PFSK-1 (cell line): ENCODE measurements around the gene MYOF.

Experiments used
- FOXP2 ChIP-seq: optimal IDR thresholded peaks from 2 replicates; pipeline ENCODE3; 2011; ENCODE audit warnings: borderline replicate concordance, control low read depth, inconsistent platforms; ENCODE audit not compliant: insufficient read depth; ENCODE audit errors: extremely low read length, extremely low read depth
- POLR2AphosphoS5 ChIP-seq: IDR thresholded peaks from 2 replicates; pipeline ENCODE4 v1.6.1; 2012; ENCODE audit warnings: low read depth, mild to moderate bottlenecking, control low read depth, low read length, moderate library complexity
- SIN3A ChIP-seq: IDR thresholded peaks from 2 replicates; pipeline ENCODE4 v1.6.1; 2012; ENCODE audit warnings: mild to moderate bottlenecking, low read length, moderate library complexity, borderline replicate concordance; ENCODE audit not compliant: insufficient read depth
- TAF1 ChIP-seq: IDR thresholded peaks from 2 replicates; pipeline ENCODE4 v1.6.1; 2012; ENCODE audit warnings: low read length, control low read depth, borderline replicate concordance; ENCODE audit not compliant: insufficient read depth
- TF ChIP-seq, protein P1 (sequence below), 2 experiments: IDR thresholded peaks; 2 replicates each; pipeline versions ENCODE4 v1.6.1 to v1.8.0; 2011 to 2012; ENCODE audit warnings: low read depth in 2 of 2, low read length in 2 of 2, control low read depth in 1 of 2, inconsistent platforms in 1 of 2, mild to moderate bottlenecking in 1 of 2, moderate library complexity in 1 of 2; ENCODE audit not compliant: insufficient read depth in 1 of 2

DNA sequence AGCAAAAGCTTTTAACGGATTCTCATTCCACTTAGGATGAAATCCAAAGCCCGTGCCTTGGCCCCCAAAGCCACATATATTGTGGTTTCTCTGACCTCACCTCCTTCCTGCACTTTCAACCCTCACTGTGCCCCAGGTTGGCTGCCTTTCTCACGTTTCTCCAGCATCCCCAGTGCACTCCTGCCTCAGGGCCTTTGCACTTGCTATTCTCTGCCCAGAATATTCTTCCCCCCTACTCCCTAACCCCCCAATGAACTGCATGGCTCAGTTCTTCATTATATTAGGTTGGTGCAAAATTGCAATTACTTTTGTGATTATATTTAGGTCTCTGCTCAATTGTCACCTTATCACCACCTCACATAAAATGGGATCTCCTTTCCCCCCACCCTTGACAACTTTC lies 34.2 kb downstream of the MYOF start:
- TF ChIP-seq POLR2AphosphoS5 = no peak
- no peak for TF ChIP-seq TAF1
- TF ChIP-seq, protein P1, sequence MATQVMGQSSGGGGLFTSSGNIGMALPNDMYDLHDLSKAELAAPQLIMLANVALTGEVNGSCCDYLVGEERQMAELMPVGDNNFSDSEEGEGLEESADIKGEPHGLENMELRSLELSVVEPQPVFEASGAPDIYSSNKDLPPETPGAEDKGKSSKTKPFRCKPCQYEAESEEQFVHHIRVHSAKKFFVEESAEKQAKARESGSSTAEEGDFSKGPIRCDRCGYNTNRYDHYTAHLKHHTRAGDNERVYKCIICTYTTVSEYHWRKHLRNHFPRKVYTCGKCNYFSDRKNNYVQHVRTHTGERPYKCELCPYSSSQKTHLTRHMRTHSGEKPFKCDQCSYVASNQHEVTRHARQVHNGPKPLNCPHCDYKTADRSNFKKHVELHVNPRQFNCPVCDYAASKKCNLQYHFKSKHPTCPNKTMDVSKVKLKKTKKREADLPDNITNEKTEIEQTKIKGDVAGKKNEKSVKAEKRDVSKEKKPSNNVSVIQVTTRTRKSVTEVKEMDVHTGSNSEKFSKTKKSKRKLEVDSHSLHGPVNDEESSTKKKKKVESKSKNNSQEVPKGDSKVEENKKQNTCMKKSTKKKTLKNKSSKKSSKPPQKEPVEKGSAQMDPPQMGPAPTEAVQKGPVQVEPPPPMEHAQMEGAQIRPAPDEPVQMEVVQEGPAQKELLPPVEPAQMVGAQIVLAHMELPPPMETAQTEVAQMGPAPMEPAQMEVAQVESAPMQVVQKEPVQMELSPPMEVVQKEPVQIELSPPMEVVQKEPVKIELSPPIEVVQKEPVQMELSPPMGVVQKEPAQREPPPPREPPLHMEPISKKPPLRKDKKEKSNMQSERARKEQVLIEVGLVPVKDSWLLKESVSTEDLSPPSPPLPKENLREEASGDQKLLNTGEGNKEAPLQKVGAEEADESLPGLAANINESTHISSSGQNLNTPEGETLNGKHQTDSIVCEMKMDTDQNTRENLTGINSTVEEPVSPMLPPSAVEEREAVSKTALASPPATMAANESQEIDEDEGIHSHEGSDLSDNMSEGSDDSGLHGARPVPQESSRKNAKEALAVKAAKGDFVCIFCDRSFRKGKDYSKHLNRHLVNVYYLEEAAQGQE (IDR thresholded peaks at IDR 0.05; ENCODE audit: insufficient read depth in 1 of 2, low read depth in 2 of 2, low read length in 2 of 2) = no peak
- no peak for TF ChIP-seq SIN3A
- no peak for TF ChIP-seq FOXP2
